ENCODE data around the gene GSDME. TPM values are rescaled to one million over a fixed set of nuclear protein-coding genes. Genes with fewer than 3 reads are reported as not detected.

The GSDME gene
- total RNA-seq, 4 donors from 2014 or later = 14.0 to 177 (median 135) TPM

DNA sequence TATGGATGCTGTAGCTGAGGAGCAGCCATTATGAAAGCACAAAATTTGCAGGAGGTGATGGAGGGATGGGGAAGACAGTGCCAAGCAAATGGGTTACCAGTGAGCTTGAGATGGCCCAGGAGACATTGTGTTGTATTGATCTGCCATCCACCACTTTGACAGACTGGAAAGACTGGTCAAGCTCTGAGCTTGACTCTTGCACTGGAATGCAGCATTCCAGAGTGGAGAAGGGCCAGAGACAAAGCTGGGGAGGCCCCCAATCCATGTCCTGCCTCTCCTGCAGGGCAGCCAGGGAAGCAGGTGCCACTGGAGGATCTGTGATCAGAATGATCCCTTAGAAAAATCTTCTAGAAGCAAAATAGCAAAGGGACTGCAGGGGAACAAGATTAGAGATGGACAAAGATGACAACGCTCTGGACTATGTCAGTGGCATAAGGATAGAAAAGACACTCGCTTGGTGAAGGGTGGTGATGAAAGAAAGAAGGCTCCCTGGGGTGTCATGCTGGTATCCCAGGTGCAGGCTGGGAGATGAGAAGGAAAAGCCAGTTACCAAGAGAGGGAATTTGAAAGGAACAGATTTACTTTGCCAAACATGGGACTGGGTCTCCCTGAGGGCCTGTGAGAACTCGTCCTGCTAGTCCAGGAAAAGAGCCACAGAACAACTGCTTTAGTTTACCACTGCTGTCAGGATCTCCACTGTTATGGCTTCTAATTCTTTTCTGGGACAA lies 5.0 kb downstream of the GSDME start:
- Histone ChIP-seq H3K36me3 (no peaks in the 10 kb centered on the region), H3K27ac (no peak overlapping the region), H3K4me1 (peaks cover 0 to 4% (median 0%) of the 10 kb centered on the region in 4 donors), H3K4me3 (no peak overlapping the region), H3K9me3 (no peaks in the 10 kb centered on the region), H3K27me3 (no peaks in the 10 kb centered on the region)
- DNase-seq = no peak
- no peak for TF ChIP-seq POLR2A (IDR thresholded peaks at IDR 0.05)
- TF ChIP-seq, protein P1, sequence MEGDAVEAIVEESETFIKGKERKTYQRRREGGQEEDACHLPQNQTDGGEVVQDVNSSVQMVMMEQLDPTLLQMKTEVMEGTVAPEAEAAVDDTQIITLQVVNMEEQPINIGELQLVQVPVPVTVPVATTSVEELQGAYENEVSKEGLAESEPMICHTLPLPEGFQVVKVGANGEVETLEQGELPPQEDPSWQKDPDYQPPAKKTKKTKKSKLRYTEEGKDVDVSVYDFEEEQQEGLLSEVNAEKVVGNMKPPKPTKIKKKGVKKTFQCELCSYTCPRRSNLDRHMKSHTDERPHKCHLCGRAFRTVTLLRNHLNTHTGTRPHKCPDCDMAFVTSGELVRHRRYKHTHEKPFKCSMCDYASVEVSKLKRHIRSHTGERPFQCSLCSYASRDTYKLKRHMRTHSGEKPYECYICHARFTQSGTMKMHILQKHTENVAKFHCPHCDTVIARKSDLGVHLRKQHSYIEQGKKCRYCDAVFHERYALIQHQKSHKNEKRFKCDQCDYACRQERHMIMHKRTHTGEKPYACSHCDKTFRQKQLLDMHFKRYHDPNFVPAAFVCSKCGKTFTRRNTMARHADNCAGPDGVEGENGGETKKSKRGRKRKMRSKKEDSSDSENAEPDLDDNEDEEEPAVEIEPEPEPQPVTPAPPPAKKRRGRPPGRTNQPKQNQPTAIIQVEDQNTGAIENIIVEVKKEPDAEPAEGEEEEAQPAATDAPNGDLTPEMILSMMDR (IDR thresholded peaks at IDR 0.05) = no peak

DNA sequence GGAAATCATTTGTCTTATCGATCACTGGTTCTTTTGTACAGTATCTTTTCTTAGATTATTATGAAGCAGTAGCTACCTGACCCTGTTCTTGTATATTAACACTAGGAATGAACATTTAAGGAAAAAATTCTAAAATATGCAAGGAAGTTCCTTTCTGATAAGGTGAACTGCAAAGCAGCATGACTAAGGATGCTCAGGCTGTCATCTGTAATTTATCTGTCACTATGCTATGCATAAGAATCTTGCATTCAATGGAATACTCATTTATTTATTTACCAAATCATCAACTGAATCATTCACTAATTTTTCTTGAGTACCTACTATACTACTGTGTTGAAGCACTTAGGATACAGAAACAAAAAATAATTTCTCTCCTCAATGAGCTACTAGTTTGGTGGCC lies 5.8 kb downstream of the GSDME start:
- no peaks in the 10 kb centered on the region for H3K36me3 ChIP-seq
- H3K27ac ChIP-seq = no peak overlapping the region
- H3K4me1 ChIP-seq = peaks cover 0 to 4% (median 0%) of the 10 kb centered on the region in 4 donors
- H3K9me3 ChIP-seq = no peaks in the 10 kb centered on the region
- H3K4me3 ChIP-seq = no peak overlapping the region
- no peak for DNase-seq
- H3K27me3 ChIP-seq = no peaks in the 10 kb centered on the region
- TF ChIP-seq, protein P1 (IDR thresholded peaks at IDR 0.05) = no peak
- no peak for TF ChIP-seq POLR2A (IDR thresholded peaks at IDR 0.05)

DNA sequence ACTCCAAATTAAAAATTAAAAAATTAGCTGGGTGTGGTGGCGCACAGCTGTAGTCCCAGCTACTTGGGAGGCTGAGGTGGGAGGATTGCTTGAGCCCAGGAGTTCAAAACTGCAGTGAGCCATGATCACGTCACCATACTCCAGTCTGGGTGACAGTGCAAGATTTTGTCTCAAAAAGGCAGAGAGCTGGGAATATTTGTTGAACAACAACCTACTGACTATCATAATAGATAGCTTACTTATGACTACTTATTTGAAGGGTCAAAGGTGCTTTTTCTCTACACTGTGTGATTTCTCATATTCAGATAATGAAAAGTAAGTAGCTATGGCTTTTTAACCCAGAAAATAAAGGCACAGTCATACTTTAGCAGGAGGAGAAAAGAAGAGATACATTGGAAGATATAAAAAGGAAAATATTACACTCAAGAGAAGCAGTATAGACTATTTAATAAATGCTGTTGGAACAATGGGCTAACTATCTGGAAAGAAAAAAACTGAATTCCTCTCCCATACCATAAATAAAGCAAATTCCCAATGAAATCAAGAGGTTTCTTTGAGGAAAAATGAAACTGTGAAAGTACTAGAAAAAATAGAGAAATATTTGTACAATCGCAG lies 6.7 kb downstream of the GSDME start:
- Histone ChIP-seq H3K36me3 (no peaks in the 10 kb centered on the region), H3K9me3 (no peaks in the 10 kb centered on the region), H3K4me3 (no peak overlapping the region), H3K27ac (no peak overlapping the region), H3K27me3 (no peaks in the 10 kb centered on the region), H3K4me1 (peaks cover 0 to 4% (median 0%) of the 10 kb centered on the region in 4 donors)
- DNase-seq = no peak
- no peak for TF ChIP-seq POLR2A (IDR thresholded peaks at IDR 0.05)
- TF ChIP-seq, protein P1 (IDR thresholded peaks at IDR 0.05) = no peak

DNA sequence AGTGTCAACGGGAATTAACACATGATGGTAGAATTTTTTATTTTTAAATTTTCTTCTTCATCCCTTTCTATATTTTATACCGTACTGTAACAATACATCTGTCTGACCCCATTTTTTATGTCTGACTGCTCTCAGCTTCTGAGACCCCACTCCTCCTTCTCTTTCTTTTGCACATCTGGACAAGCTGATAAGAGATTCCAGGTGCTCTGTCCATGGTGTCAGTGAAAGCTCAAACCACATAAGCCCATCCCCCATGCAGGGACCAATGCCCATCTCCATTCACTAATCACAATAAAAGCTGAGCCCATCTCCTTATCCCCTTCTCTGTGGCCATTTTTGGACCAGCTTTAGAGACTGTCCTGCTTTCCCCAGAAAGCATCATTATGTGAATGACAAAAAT lies 8.7 kb downstream of the GSDME start:
- Histone ChIP-seq H3K9me3 (no peaks in the 10 kb centered on the region), H3K36me3 (no peaks in the 10 kb centered on the region), H3K4me3 (no peak overlapping the region), H3K4me1 (peaks cover 0 to 4% (median 0%) of the 10 kb centered on the region in 4 donors), H3K27ac (no peak overlapping the region), H3K27me3 (no peaks in the 10 kb centered on the region)
- DNase-seq = no peak
- no peak for TF ChIP-seq POLR2A (IDR thresholded peaks at IDR 0.05)
- TF ChIP-seq, protein P1 (IDR thresholded peaks at IDR 0.05) = no peak

DNA sequence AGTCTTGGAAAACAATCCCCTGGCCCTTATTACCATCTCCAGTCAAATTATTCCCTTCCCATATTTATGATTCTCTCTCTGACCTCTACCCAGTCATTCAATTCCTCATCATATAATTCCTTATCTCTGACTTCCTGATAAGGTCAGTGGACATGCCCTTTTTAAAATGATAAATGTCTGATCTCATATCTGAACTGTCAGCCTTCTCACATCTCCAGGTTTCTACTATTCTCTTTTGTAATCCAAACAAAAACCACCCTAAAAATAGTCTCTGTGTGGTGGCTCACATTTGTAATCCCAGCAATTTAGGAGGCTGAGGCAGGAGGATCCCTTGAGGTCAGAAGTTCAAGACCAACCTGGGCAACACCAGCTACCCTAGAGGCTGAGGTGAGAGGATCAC lies 11.9 kb downstream of the GSDME start:
- no peak overlapping the region for H3K4me3 ChIP-seq
- DNase-seq = peak in 1 of 3 donors; percentile 53
- H3K9me3 ChIP-seq = no peaks in the 10 kb centered on the region
- peaks cover 0 to 14% (median 0%) of the 10 kb centered on the region in 4 donors for H3K4me1 ChIP-seq
- no peaks in the 10 kb centered on the region for H3K27me3 ChIP-seq
- no peaks in the 10 kb centered on the region for H3K36me3 ChIP-seq
- TF ChIP-seq, protein P1 (IDR thresholded peaks at IDR 0.05) = peak in 2 of 6 experiments; percentile 26
- TF ChIP-seq POLR2A (IDR thresholded peaks at IDR 0.05) = no peak
- H3K27ac ChIP-seq = peak overlapping the region in 3 of 4 donors; percentile 34 to 78 (median 67)

Data from Peyer's patch (tissue), 4 donors.